ENCODE measurements around the gene ULK4. TPM values are rescaled to one million over a fixed set of nuclear protein-coding genes. Genes with fewer than 3 reads are reported as not detected.

ULK4 gene
- total RNA-seq, 1 experiment from 2014 or later = 8.7 TPM

GRCh38 chr3:41742121-41742520 is 219.8 kb downstream of the ULK4 start:
- H3K79me2 ChIP-seq (ENCODE audit: low read depth) = no peaks in the 10 kb centered on the region
- ChIA-PET POLR2A (ENCODE audit: unreplicated experiment) (no interaction called here), CTCF (no interaction called here)
- intact Hi-C loops (cut with micrococcal nuclease; ENCODE audit: unreplicated experiment) = no loop called here
- BruUV-seq (replicated peaks) = no TSS peak
- no peaks in the 10 kb centered on the region for H3K27me3 ChIP-seq (ENCODE audit: insufficient read depth, low read depth)
- H3K9me3 ChIP-seq (ENCODE audit: insufficient read depth, low read depth) = no peaks in the 10 kb centered on the region
- TF ChIP-seq EZH2 (IDR thresholded peaks at IDR 0.05; ENCODE audit: low read depth) (no peak), CTCF (conservative IDR thresholded peaks at IDR 0.05) (no peak)
- no peak overlapping the region for H3K4me3 ChIP-seq
- no peaks in the 10 kb centered on the region for H3K36me3 ChIP-seq (ENCODE audit: low read depth)
- H3K9me2 ChIP-seq (ENCODE audit: insufficient read depth) = no peaks in the 10 kb centered on the region
- H3F3A ChIP-seq (ENCODE audit: insufficient read depth, low read depth) = no peaks in the 10 kb centered on the region
- H3K4me2 ChIP-seq = no peak overlapping the region
- no peaks in the 10 kb centered on the region for H4K20me1 ChIP-seq (ENCODE audit: insufficient read depth)
- H3K4me1 ChIP-seq (replicated peaks; ENCODE audit: insufficient read depth) = no peaks in the 10 kb centered on the region
- H3K27ac ChIP-seq = no peak overlapping the region
- no peak overlapping the region for H2AFZ ChIP-seq
- DNase-seq = no peak

- no TSS peak for BruUV-seq (replicated peaks)
- Histone ChIP-seq H3K4me2 (no peak overlapping the region), H3K4me1 (replicated peaks; ENCODE audit: insufficient read depth) (no peaks in the 10 kb centered on the region), H3K79me2 (ENCODE audit: low read depth) (no peaks in the 10 kb centered on the region), H2AFZ (no peak overlapping the region), H3K9me3 (ENCODE audit: insufficient read depth, low read depth) (no peaks in the 10 kb centered on the region), H3K4me3 (no peak overlapping the region), H3K9me2 (ENCODE audit: insufficient read depth) (no peaks in the 10 kb centered on the region), H3F3A (ENCODE audit: insufficient read depth, low read depth) (no peaks in the 10 kb centered on the region), H3K27me3 (ENCODE audit: insufficient read depth, low read depth) (no peaks in the 10 kb centered on the region), H3K36me3 (ENCODE audit: low read depth) (no peaks in the 10 kb centered on the region), H3K27ac (no peak overlapping the region), H4K20me1 (ENCODE audit: insufficient read depth) (no peaks in the 10 kb centered on the region)
- POLR2A ChIA-PET (ENCODE audit: unreplicated experiment) = no interaction called here
- TF ChIP-seq EZH2 (IDR thresholded peaks at IDR 0.05; ENCODE audit: low read depth) (no peak), CTCF (conservative IDR thresholded peaks at IDR 0.05) (no peak)
- CTCF ChIA-PET = no interaction called here
- intact Hi-C loops (cut with micrococcal nuclease; ENCODE audit: unreplicated experiment) = no loop called here
- no peak for DNase-seq
Measured at GRCh38 chr3:41740374-41740886, 221.5 kb downstream of the ULK4 start.

- no peaks in the 10 kb centered on the region for H3K4me1 ChIP-seq (replicated peaks; ENCODE audit: insufficient read depth)
- H3K36me3 ChIP-seq (ENCODE audit: low read depth) = no peaks in the 10 kb centered on the region
- H3K79me2 ChIP-seq (ENCODE audit: low read depth) = no peaks in the 10 kb centered on the region
- CTCF ChIA-PET = no interaction called here
- H4K20me1 ChIP-seq (ENCODE audit: insufficient read depth) = no peaks in the 10 kb centered on the region
- H3K27me3 ChIP-seq (ENCODE audit: insufficient read depth, low read depth) = no peaks in the 10 kb centered on the region
- H2AFZ ChIP-seq = no peak overlapping the region
- no TSS peak for BruUV-seq (replicated peaks)
- DNase-seq = no peak
- POLR2A ChIA-PET (ENCODE audit: unreplicated experiment) = no interaction called here
- H3K4me3 ChIP-seq = no peak overlapping the region
- H3K9me3 ChIP-seq (ENCODE audit: insufficient read depth, low read depth) = no peaks in the 10 kb centered on the region
- intact Hi-C loops (cut with micrococcal nuclease; ENCODE audit: unreplicated experiment) = no loop called here
- TF ChIP-seq CTCF (conservative IDR thresholded peaks at IDR 0.05) = no peak
- no peak for TF ChIP-seq EZH2 (IDR thresholded peaks at IDR 0.05; ENCODE audit: low read depth)
- no peak overlapping the region for H3K27ac ChIP-seq
- no peaks in the 10 kb centered on the region for H3K9me2 ChIP-seq (ENCODE audit: insufficient read depth)
- no peak overlapping the region for H3K4me2 ChIP-seq
- no peaks in the 10 kb centered on the region for H3F3A ChIP-seq (ENCODE audit: insufficient read depth, low read depth)
Measured at GRCh38 chr3:41726891-41727290, 235.0 kb downstream of the ULK4 start.
